Subcutaneous adipose tissue (tissue), 4 donors: ENCODE data around the gene SLC22A5. TPM values are rescaled to one million over a fixed set of nuclear protein-coding genes. Genes with fewer than 3 reads are reported as not detected.

ENCODE experiments used
- CTCF ChIP-seq: fragments of 450-650 bp; IDR thresholded peaks from one replicate; pipeline ENCODE4 v1.5.1; 2016; ENCODE audit warnings: low read depth, mild to moderate bottlenecking, control low read depth, antibody characterized with exemption, moderate library complexity
- small RNA-seq: library from RNA; depleted of rRNA; stranded (forward); fragments of <200 nt; gene quantifications from one replicate; pipeline ENCODE3, GENCODE V24; 2016
- total RNA-seq, 4 donors: library from RNA; depleted of rRNA; stranded (reverse); fragments of >200 nt; gene quantifications; one replicate each; pipeline ENCODE4 v1.1.0, GENCODE V29; 2016

Gene SLC22A5
- total RNA-seq, 4 donors from 2014 or later, result 5.6 to 8.2 (median 6.8) TPM

GRCh38 chr5:132439521-132440089 lies 70.1 kb downstream of the SLC22A5 start:
- no peak for TF ChIP-seq CTCF

- no peak for TF ChIP-seq CTCF
Measured at GRCh38 chr5:132444061-132444460, 74.6 kb downstream of the SLC22A5 start.

Small RNA genes within 50 kb of the gene (small RNA-seq; reads per million reads assigned to genes)
- gene MIR3936, result not detected

Other genes with a start within 250 kb of the SLC22A5 start
- gene P4HA2, start 141.9 kb upstream of the SLC22A5 start, total RNA-seq, result 10 to 100 TPM in 3 of 4 donors, 1 to 10 TPM in 1; 6.8 to 15.0 (median 14.0) TPM
- 10 to 100 TPM in 2 of 4 donors, 1 to 10 TPM in 2; 3.2 to 16.3 (median 12.8) TPM for gene PDLIM4, start 112.0 kb upstream of the SLC22A5 start, total RNA-seq
- 1 to 10 TPM in 1 of 4 donors, under 1 TPM in 2, not detected in 1; 0.33 to 1.2 (median 0.66) TPM for gene SLC22A4, start 75.3 kb upstream of the SLC22A5 start, total RNA-seq
- gene IRF1, start 121.1 kb downstream of the SLC22A5 start, total RNA-seq, result 10 to 100 TPM in 3 of 4 donors, 1 to 10 TPM in 1; 8.3 to 66.7 (median 16.1) TPM
- not detected for gene IL5, start 173.8 kb downstream of the SLC22A5 start, total RNA-seq
- 10 to 100 TPM; 34.8 to 76.3 (median 40.9) TPM for gene RAD50, start 187.3 kb downstream of the SLC22A5 start, total RNA-seq